SK-N-SH (cell line): ENCODE results near the gene LMO7.

ENCODE experiments used
- CHD2 ChIP-seq: fragments of 150-350 bp; IDR thresholded peaks from 2 replicates; pipeline ENCODE4 v1.6.1; 2018; ENCODE audit warnings: low read length; ENCODE audit not compliant: partially characterized antibody
- CTCF ChIP-seq: fragments of 200-600 bp; sonication (generic); IDR thresholded peaks from 2 replicates; pipeline ENCODE4 v1.6.1; 2017; ENCODE audit warnings: antibody characterized with exemption, mild to moderate bottlenecking, moderate library complexity
- GABPA ChIP-seq: IDR thresholded peaks from 2 replicates; pipeline ENCODE4 v1.4.0; 2012; ENCODE audit warnings: low read depth, mild to moderate bottlenecking
- MXI1 ChIP-seq: IDR thresholded peaks from 2 replicates; pipeline ENCODE4 v1.6.1; 2012; ENCODE audit warnings: mild to moderate bottlenecking, low read depth, low read length, improper control_type of control experiment
- POLR2AphosphoS5 ChIP-seq: IDR thresholded peaks from 2 replicates; pipeline ENCODE4 v1.6.1; 2012; ENCODE audit warnings: low read depth, low read length
- RFX5 ChIP-seq: IDR thresholded peaks from 2 replicates; pipeline ENCODE4 v1.6.1; 2012; ENCODE audit warnings: mild to moderate bottlenecking, improper control_type of control experiment, low read length
- YY1 ChIP-seq: IDR thresholded peaks from 2 replicates; pipeline ENCODE4 v1.4.0; 2012; ENCODE audit warnings: low read depth, mild to moderate bottlenecking
- TF ChIP-seq, protein P1 (sequence below): IDR thresholded peaks from 2 replicates; pipeline ENCODE4 v1.4.0; 2012; ENCODE audit warnings: low read depth, borderline replicate concordance

GRCh38 chr13:75896271-75896670 is 260.1 kb downstream of the LMO7 start:
- TF ChIP-seq CTCF (no peak), RFX5 (no peak), YY1 (no peak), GABPA (no peak), MXI1 (no peak), CHD2 (no peak), POLR2AphosphoS5 (no peak)
- TF ChIP-seq, protein P1, sequence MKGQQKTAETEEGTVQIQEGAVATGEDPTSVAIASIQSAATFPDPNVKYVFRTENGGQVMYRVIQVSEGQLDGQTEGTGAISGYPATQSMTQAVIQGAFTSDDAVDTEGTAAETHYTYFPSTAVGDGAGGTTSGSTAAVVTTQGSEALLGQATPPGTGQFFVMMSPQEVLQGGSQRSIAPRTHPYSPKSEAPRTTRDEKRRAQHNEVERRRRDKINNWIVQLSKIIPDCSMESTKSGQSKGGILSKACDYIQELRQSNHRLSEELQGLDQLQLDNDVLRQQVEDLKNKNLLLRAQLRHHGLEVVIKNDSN, result no peak
